SH-SY5Y (cell line): Measurements from ENCODE around the gene EIF4A2.

Experiments
- GATA2 ChIP-seq: IDR thresholded peaks from 2 replicates; pipeline ENCODE4 v1.6.1; 2011; ENCODE audit warnings: mild to moderate bottlenecking, low read depth, low read length
- GATA3 ChIP-seq: IDR thresholded peaks from 2 replicates; pipeline ENCODE4 v1.6.1; 2011; ENCODE audit warnings: low read depth, mild to moderate bottlenecking, low read length, moderate library complexity

GRCh38 chr3:186775999-186776398, 7.4 kb upstream of the EIF4A2 start:
- TF ChIP-seq GATA2 = no peak
- no peak for TF ChIP-seq GATA3
